ENCODE data around the gene SCAF4.

SCAF4 gene

DNA sequence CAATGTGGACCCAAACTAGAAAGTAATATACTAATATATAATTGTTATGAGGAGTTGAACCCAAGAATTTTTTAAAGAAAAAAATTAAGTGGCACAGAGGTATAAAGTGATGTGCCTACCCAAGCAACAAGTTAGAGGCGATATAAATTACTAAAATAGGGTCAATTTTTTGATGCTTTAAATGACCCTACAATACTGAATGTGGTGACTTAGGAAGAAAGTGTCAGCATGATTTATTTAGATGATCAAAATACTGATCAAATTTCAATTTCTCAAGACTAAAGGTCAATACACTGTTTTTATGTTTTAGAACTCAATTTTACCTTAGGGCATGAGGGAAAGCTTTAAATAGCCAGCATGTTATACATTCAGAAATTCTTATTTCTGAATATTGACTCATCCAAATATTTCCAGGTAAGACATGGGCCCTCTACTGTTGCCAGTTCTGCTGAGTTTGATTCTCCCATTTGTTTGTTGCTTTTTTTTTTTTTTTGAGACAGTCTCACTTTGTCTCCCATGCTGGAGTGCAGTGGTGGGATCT is 20.1 kb downstream of the SCAF4 start:
- DNase-seq, result no peak

DNA sequence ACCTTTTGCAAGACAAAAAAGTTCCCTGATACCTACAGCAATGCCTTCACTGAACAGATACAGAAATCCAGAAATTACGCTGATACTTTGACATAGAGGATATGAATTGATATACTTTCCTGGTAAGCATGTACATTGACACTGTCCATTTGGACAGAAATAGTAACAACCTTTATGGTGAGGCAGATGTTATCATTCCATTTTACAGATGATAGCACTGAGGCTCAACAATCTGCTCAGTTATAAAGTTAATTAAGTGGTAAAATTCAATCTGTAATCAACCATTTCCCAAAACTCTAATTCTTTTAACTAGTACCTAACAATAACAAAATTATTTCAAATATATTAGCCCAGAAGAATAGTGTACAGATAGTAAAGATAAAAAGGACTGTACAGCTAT is 20.6 kb downstream of the SCAF4 start:
- DNase-seq, result no peak

DNA sequence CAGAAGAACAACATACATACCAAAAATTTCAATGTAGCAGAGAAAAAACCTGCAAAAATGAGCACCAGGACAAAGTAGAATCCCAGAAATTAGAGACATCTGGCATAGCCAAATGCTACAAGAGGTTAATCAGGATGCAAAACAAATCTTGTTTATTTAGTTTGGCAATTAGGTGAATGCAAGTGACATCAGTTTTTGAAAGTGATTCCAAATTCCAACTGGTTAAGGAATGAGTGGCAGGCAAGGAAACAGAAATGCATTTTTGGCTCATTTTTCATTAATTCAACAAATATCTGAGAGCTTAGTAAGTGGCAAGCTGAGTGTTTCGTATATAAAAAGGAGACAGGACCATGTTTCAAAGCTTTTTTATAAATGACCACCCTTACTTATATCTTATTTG is 21.3 kb downstream of the SCAF4 start:
- DNase-seq, result no peak

DNA sequence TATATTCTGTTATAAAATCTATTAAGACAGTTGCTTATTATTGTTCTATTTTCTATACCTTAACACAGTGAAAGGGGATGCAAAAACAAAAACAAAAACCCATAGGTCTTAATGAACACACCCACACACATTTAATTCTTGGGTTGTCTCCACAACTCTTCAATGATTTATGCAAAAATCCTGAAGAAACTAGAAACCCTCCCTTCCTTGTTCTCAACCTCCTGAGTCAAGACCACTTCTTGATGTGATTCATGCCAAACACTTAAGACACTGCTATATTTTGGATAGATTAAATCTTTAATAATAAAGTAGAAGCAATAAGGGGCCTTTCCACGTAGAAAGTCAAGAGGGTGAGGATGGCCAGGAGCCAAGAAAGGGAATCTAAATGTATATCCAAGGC is 23.4 kb downstream of the SCAF4 start:
- DNase-seq, result no peak

DNA sequence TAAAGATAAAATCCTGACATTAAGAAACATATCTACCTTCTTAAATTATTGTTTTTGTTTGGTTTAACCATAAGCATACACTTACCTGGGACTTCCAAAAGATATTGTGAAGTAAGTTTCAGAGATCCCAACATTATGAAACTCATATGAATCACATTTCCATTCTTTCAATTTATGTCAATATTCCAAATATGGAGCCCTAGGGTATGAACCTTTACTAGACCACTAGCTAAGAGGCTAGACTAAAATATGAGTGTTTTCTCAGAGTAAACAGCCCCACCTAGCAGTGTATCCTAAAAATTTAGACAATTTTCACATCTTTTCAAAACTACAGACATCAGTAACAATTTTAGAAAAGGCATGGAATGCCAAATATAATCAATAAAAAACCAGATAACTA is 24.4 kb downstream of the SCAF4 start:
- no peak for DNase-seq

DNA sequence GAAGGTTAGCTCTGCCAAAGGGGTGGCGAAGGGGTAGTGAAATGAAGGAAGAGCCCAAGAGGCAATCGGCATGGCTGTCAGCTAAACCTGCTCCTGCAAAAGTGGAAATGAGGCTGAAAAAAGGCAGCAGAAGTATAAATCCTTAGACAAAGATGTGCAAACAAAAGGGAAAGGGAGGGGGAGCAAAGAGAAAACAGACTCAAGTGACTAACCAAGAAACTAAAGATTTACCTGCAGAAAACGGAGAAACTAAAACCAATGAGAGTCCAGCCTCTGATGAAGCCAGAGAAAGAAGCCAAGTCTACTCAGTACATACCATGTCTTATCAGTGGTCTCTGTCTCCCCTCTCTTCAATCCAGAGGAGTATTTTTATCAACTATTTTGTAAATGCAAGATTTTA is 25.4 kb downstream of the SCAF4 start:
- no peak for DNase-seq

DNA sequence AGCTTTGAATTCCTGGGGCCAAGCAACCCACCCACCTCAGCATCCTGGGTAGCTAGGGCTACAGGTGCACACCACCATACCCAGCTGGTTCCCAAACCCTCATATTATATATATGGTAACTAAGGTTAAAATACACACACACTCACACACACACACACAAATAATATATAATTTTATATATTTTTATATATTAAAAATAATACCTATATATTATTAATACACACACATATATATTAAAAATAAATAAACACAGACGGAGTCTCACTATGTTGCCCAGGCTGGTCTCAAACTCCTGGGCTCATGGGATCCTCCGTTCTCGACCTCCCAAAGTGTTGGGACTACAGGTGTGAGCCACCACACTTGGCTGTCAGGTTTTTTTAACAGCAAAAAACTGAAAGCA is 31.9 kb downstream of the SCAF4 start:
- no peak for DNase-seq

DNA sequence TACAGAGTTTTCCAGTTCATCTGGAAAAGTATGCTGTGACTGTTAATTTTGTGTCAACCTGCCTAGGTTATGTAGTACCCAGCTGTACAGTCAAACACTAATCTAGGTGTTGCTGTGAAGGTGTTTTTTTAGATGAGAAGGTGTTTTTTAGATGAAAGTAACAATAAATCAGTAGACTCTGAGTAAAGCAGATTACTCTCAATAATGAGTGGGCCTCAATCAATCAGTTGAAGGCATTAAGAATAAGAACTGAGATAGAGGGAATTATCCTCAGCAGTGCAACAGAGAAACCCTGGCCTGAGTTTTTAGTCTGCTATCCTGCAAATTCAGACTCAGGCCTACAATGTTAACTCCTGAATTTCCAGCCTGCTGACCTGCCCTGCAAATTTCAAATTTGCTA is 33.5 kb downstream of the SCAF4 start:
- no peak for DNase-seq

DNA sequence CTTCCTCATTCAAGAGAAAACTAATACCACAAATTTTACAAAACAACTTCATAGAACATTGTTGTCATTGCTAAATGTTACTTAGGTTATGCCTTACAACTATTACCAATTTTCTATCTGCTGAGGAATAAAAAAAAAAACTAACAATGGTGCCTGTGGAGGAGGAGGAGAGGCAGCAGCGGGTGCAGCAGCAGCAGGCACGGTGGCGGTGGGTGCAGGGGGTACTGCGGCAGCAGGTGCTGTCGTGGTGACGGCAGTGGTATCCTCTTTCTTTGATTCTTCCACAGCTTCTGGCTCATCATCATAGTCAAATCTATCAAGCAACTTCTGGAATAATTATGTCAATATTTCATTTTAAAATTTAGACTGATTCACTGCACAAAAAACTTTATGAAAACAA is 35.5 kb downstream of the SCAF4 start:
- DNase-seq, result no peak

DNA sequence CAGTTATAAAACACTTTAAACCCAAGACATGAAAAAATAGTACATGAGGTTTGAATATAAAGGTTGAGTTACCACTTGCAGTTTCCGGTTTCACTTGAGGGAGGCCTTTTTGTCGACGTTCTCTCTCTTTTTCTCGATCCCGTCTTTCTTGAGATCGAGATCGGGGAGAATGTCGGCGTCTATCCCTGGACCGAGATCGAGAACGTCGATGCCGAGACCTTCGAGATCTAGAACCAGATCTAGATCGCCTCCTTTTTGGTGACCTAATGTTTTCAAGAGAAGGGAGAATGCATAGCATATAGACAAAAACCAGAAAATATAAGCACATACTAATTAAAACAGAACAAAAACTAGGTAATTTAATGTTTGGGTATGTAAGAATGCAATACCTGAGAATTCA is 38.7 kb downstream of the SCAF4 start:
- no peak for DNase-seq

DNA sequence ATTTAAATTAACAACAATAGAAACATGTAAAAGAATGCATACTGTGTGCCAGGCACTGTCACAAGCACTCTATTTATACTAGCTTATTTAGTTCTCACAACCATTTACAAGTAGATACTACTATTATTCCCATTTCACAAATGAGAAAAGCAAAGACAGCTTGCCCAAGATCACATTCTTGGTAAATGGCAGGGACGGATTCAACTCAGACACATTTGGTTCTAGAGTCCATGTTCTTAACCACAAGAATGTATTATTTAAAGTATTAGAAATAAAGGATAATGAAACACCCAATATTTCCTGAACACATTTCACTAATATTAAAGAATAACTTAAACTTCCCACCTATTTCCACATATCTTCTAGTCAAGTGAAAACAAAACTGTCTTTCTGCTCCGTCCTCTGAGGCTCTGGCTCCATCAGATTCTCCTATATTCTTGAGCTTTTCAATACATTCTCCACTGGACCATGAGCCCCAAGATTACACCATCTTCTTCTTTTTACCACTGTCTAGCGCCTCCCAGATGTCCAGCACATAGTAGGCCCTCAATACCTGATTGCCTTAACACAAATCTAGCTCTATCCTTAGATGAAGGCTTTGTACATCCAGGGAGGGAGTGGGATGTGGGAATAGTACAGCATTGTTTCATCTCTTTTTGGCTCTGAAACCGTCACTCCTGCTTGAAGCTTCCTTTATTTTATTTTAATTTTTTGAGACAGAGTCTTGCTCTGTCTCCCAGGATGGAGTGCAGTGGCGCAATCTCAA is 43.1 kb downstream of the SCAF4 start:
- DNase-seq, result no peak

DNA sequence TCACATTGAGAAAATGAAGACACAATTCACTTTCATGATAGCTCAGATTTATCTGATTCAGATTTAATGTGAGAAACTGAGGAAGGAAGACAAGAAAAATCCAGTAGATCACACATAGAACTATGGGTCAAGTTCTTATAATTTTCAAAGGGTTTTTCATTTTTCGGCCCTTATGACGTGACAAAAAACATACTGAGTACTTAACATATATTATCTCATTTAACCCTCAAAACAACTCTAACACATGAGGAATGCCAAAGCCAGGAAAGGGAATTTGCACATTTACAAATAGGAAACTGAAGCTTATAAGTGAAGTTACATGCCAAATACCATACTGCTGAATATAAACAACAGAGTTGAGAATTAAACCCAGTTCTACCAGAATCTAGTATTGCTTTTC is 44.8 kb downstream of the SCAF4 start:
- DNase-seq, result no peak

DNA sequence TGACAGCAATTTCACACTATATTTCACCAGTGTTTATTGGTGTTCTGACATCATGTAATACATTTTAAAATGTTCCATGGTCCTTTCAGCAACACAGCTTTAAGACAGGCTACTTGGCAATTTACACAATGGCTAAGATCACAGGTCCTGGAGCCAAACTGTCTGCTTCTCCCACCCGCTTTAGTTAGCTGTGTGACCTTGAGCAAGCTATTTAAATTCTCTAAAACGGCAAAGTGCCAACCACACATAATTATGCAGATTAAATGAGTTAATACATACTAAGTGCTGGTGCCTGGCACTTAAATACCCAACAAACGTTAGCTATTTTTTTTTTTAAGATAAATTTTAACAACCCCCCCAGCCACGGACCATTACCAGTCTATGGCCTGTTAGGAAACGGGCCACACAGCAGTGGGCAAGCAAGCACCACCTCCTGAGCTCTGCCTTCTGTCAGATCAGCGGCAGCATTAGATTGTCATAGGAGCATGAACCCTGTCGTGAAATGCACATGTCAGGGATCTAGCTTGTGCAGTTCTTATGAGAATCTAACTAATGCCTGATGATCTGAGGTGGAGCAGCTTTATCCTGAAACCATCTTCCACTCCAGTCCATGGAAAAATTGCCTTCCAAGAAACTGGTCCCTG is 45.5 kb downstream of the SCAF4 start:
- DNase-seq, result no peak

DNA sequence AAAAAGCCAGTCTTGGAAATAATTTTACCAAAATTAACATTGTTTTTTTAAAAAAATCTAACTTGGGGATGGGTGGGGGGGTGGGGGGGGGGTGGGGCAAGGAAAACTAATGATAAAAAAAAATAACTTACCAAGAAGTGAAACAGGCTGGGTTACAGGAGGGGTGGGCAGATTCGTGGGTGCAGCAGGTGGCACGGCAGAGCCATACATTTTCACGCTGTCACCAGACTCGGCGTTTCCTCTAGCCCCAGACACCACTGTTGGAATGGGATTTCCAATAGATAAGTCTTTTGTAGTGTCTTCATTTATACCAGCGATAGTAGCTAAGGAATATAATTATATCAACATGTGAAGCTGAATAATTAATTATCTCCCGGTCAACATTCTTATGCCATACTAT is 47.0 kb downstream of the SCAF4 start:
- DNase-seq, result no peak

DNA sequence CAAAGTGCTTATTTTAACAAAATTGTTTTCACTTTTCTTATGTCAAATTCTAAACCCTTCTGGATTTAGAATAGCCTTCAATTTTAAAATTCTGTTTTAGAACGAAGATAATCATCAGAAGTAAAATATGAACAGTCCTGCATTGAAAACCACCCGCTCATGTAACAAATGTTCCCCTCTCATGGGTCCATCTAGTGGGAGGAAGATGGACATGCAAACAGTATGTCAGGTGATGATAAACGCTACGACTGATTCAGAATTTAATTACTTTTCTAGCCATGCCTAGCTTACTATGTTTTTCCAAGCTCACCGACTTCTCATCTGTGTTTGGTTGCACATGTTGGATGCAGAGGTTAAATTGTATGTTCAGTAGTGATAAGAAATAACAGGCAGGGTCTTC is 48.9 kb downstream of the SCAF4 start:
- DNase-seq, result no peak

DNA sequence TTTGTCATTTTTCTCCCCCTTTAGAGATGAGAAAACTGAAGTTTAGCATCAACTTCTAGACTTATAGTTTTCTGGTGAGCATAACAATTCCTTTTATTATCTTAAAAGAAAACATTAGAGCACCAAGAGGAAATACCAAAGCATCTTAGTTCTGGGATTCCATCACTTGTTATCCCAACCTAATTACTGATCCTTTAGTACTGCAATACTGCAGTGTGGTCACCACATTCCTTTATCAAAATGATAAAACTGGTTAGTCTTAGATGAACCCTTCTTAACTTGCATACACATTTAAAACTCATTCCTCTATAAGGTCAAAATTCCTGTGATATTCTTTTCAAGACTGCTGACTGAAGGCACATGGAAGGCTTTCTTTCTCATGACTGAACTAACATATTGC is 49.3 kb downstream of the SCAF4 start:
- no peak for DNase-seq

DNA sequence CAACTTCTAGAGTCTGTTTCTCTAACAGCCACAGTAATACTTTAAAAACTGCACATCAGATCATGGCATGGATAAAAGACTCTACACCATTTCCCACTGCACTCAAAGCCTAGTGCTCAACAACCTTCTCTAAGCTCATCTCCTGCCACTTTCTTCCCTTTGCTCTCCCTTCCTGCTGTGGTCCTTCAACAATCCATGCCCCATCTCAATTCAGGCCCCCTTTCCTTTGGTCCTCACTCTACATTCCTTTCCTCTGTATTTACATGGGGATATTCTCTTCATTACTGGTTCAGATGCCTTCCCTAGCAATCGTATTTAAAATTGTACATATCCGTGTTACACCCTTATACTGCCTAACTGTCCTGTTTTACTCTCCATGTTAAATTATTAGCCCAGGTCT is 53.4 kb downstream of the SCAF4 start:
- DNase-seq, result no peak

DNA sequence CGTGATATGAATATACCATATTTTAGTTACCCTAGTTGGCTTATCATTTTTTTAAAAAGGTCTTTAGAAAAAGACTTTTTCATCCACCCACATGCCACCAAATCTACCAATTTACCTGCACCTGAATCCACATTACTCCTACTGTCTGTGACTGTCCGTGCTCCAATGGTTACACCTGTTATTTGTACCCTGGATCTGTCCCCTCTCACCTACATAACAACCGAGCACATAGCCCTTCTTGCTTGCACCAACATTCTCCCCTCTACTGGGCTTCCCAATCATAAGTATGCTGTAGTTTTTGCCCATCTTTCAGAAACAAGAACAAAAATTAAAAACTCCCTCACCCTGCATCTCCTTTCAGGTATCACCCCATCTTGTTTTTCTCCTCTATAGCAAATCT is 54.9 kb downstream of the SCAF4 start:
- DNase-seq, result no peak

DNA sequence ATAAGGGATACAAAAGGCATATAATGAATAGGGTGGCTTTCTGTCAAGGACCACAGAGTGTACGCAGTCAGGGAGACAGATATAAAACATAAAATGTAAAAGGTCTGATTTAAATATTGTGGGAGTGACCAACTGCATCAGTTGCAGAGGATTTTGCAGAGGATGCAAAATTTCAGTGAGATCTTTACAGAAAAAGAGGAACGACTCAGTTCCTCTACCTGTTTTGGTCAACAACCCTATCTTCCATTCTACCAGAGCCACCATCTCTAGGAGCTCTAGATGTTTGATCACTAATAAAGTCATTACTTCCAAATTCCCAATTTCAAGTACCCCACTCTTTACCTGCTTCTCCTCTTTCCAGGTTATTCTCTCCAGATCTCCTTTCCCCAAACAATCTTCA is 56.0 kb downstream of the SCAF4 start:
- DNase-seq, result no peak

DNA sequence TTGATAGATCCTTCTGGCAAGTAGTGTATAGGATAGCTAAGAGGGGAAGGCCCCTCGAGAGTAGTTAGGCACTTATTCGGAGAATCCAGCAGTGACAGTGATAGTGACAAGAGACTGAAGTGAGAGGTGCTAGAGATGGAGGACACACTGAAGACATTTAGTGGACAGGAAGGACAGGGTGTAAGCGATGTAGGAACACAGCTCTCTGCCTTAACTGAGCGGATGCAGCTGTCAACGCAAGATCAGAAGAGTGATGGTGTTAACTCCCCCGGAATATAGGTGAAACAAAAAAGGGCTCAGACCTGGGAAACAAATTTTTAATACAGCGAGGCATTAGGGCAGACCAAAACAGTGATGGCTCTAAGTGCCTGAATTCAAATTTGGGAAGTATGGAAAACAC is 56.6 kb downstream of the SCAF4 start:
- no peak for DNase-seq

DNA sequence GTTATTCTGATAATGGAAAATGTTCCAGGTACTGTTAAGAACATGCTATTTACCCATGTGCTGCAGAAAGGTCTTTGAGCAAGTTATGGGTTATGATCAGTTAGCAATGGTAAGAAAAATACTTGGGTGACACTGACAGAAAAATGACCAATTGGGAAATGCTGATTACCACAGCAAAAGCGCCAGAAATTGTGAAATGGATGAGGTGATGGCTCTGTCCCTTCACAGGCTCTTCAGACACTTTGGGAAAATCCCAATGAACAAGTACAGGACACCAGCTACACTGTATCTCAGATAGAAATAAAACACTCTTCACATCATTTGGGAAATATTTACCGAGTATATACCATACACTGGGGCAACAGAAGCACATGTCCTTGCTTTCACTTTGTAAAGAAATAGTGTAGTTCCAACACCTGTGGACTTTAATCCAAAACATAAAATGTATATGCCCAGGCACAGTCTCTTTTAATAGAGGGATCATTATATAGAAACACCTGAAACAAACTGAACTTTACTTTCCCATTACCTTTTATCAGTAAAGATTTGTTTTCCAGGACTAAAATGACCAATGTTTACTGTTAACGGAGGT is 58.5 kb downstream of the SCAF4 start:
- no peak for DNase-seq

DNA sequence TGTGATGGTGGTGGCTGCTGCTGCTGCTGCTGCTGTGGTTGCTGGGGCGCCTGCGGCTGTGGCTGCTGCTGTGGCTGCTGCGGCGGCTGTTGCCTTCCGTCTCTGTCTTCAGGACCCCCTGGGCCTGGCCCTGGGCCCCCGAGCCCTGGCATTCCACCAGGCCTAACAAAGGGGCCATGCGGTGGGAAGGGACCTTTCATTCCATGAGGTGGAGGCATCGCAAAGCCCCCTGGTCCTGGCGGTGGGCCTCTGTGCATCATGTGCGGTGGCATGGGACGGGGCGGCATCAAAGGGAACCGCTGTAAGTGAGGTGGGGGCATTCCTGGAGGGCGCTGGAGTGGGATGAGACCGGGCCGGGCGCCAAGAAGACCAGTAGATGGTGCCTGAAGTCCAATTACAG is 60.0 kb downstream of the SCAF4 start:
- no peak for DNase-seq

DNA sequence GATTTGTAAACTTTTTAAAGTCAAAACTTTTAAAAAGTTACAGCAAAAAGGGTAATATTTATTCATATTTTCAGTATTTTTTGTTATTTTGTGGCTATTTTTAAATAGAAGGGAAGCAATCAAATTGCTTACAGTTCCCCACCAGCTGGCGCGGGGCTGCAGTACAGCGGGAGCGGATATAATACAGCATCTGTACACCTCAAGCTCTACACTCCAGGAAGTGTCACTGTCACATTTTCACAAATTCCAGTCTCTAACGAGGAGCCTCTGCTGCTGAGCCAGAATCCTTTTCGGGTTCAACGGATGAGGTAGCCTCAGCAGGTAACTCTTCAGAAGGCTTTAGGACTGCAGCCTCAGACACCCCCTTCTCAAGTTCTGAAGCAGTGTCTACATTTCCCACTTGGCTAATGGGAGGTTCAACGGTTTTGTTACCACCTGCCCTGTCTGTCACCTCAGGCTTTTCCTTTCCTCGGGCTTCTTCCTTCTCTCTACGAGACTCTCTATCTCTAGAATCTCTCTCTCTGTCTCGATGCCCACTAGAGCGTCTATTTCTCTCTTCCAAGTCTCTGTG is 60.7 kb downstream of the SCAF4 start:
- no peak for DNase-seq

DNA sequence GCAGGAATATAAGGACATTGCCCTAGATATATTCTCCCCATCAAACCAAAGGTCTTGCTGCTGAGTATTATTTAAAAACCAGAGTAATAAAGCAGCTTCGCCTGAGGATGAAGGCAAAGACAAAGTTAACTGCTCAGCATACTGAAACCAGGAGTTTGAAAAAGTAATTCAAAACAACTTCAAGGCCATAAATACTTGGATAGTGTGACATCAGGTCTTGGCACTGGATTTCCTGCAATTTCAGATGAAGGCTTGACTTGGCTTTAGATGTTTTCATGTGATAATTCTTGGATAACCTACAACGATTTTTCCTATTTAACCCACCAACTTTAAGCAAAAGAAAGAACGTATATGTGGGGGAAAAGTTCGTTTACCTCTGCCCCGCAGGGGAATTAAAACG is 61.8 kb downstream of the SCAF4 start:
- DNase-seq, result no peak
